HEK293 (cell line): ENCODE data around the gene GNAS-AS1.
A peak's percentile ranks its signal among the peaks of the same experiment; 100 is the strongest.

ENCODE experiments used
- CTCF ChIA-PET: fragments of 350-600 bp; formaldehyde crosslinking; extraction: SDS; loops from one replicate; lab custom pipeline; 2021; ENCODE audit warnings: antibody characterized with exemption; lab: Yijun Ruan, JAX
- POLR2A ChIA-PET: fragments of 300-600 bp; formaldehyde crosslinking; extraction: SDS; loops from one replicate; lab custom pipeline; 2020; ENCODE audit warnings: antibody characterized with exemption, inconsistent platforms; lab: Yijun Ruan, JAX
- H3K27ac ChIP-seq: fragments of 200-500 bp; sonication (Bioruptor generic); 2 replicates; pipeline ENCODE4 v1.5.1; 2014; ENCODE audit warnings: low read depth, low read length, control low read depth, inconsistent platforms; ENCODE audit errors: extremely low read depth
- H3K36me3 ChIP-seq, 2 experiments: fragments of 200-500 bp in 1 of 2; sonication (Bioruptor generic) in 1 of 2; 1 replicate in 1 of 2; 2 replicates in 1 of 2; pipeline ENCODE4 v1.5.1; 2014 to 2017; ENCODE audit warnings: inconsistent platforms in 2 of 2, low read length in 2 of 2; ENCODE audit not compliant: control insufficient read depth in 2 of 2, insufficient read depth in 1 of 2
- H3K4me1 ChIP-seq: fragments of 200-500 bp; sonication (Bioruptor generic); 2 replicates; pipeline ENCODE4 v1.5.1; 2014; ENCODE audit warnings: mild to moderate bottlenecking, low read length, inconsistent platforms; ENCODE audit not compliant: control insufficient read depth, insufficient read depth
- H3K4me3 ChIP-seq: 2 replicates; pipeline ENCODE4 v1.5.1; 2011; ENCODE audit warnings: low read depth, mild to moderate bottlenecking, control low read depth, low read length, moderate library complexity
- H3K9me3 ChIP-seq: fragments of 200-500 bp; sonication (Bioruptor generic); 2 replicates; pipeline ENCODE4 v1.5.1; 2014; ENCODE audit warnings: low read depth, low read length, inconsistent platforms; ENCODE audit not compliant: control insufficient read depth, insufficient read depth
- BCL6B ChIP-seq: fragments of 450-650 bp; formaldehyde crosslinking; IDR thresholded peaks from 2 replicates; pipeline ENCODE4 v1.5.1; 2017; ENCODE audit warnings: missing biosample characterization, missing genetic modification characterization
- GLI4 ChIP-seq: fragments of 450-650 bp; formaldehyde crosslinking; IDR thresholded peaks from 2 replicates; pipeline ENCODE4 v1.5.1; 2016; ENCODE audit warnings: missing biosample characterization, missing genetic modification characterization
- KLF1 ChIP-seq: fragments of 450-650 bp; formaldehyde crosslinking; IDR thresholded peaks from 2 replicates; pipeline ENCODE4 v1.5.1; 2016; ENCODE audit warnings: missing biosample characterization, missing genetic modification characterization
- YY2 ChIP-seq: fragments of 450-650 bp; formaldehyde crosslinking; IDR thresholded peaks from 2 replicates; pipeline ENCODE4 v1.5.1; 2016; ENCODE audit warnings: missing biosample characterization, missing genetic modification characterization
- ZNF121 ChIP-seq: fragments of 450-650 bp; formaldehyde crosslinking; IDR thresholded peaks from 2 replicates; pipeline ENCODE4 v1.5.1; 2016; ENCODE audit warnings: missing biosample characterization, missing genetic modification characterization
- ZNF24 ChIP-seq: fragments of 450-650 bp; formaldehyde crosslinking; IDR thresholded peaks from 2 replicates; pipeline ENCODE4 v1.5.1; 2016; ENCODE audit warnings: missing biosample characterization, missing genetic modification characterization
- ZNF341 ChIP-seq: fragments of 450-650 bp; formaldehyde crosslinking; IDR thresholded peaks from 2 replicates; pipeline ENCODE4; 2016; ENCODE audit warnings: low read depth, missing biosample characterization, missing genetic modification characterization
- ZNF366 ChIP-seq: fragments of 450-650 bp; formaldehyde crosslinking; conservative IDR thresholded peaks from 2 replicates; pipeline ENCODE4 v1.5.1; 2016; ENCODE audit warnings: missing biosample characterization, missing genetic modification characterization
- ZNF423 ChIP-seq: fragments of 450-650 bp; formaldehyde crosslinking; IDR thresholded peaks from 2 replicates; pipeline ENCODE4 v1.5.1; 2016; ENCODE audit warnings: missing biosample characterization, missing genetic modification characterization
- ZNF521 ChIP-seq: fragments of 450-650 bp; formaldehyde crosslinking; IDR thresholded peaks from 2 replicates; pipeline ENCODE4 v1.5.1; 2017; ENCODE audit warnings: missing biosample characterization, mild to moderate bottlenecking, missing genetic modification characterization
- ZNF548 ChIP-seq: fragments of 450-650 bp; formaldehyde crosslinking; IDR thresholded peaks from 2 replicates; pipeline ENCODE4 v1.5.1; 2016; ENCODE audit warnings: missing biosample characterization, missing genetic modification characterization
- ZNF549 ChIP-seq: fragments of 450-650 bp; IDR thresholded peaks from 2 replicates; pipeline ENCODE4 v1.5.1; 2018; ENCODE audit warnings: missing biosample characterization, missing genetic modification characterization, mild to moderate bottlenecking, inconsistent platforms, moderate library complexity
- ZNF580 ChIP-seq: fragments of 450-650 bp; formaldehyde crosslinking; IDR thresholded peaks from 2 replicates; pipeline ENCODE4 v1.5.1; 2016; ENCODE audit warnings: missing biosample characterization, missing genetic modification characterization
- ZNF600 ChIP-seq: fragments of 450-650 bp; formaldehyde crosslinking; IDR thresholded peaks from 2 replicates; pipeline ENCODE4 v1.5.1; 2016; ENCODE audit warnings: missing biosample characterization, missing genetic modification characterization
- ZNF785 ChIP-seq: fragments of 450-650 bp; formaldehyde crosslinking; IDR thresholded peaks from 2 replicates; pipeline ENCODE4 v1.5.1; 2016; ENCODE audit warnings: missing biosample characterization, missing genetic modification characterization
- ZNF843 ChIP-seq: fragments of 450-650 bp; formaldehyde crosslinking; IDR thresholded peaks from 2 replicates; pipeline ENCODE4 v1.5.1; 2016; ENCODE audit warnings: missing biosample characterization, missing genetic modification characterization
- ZSCAN16 ChIP-seq: fragments of 450-650 bp; formaldehyde crosslinking; IDR thresholded peaks from 2 replicates; pipeline ENCODE4 v1.5.1; 2016; ENCODE audit warnings: missing biosample characterization, missing genetic modification characterization
- ZSCAN4 ChIP-seq: fragments of 450-650 bp; formaldehyde crosslinking; IDR thresholded peaks from 2 replicates; pipeline ENCODE4 v1.5.1; 2017; ENCODE audit warnings: missing biosample characterization, missing genetic modification characterization
- ZXDB ChIP-seq: fragments of 450-650 bp; formaldehyde crosslinking; IDR thresholded peaks from 2 replicates; pipeline ENCODE4 v1.5.1; 2016; ENCODE audit warnings: missing biosample characterization, missing genetic modification characterization
- TF ChIP-seq, protein P1 (sequence below): fragments of 450-650 bp; formaldehyde crosslinking; IDR thresholded peaks from 2 replicates; pipeline ENCODE4 v1.5.1; 2016; ENCODE audit warnings: missing biosample characterization, missing genetic modification characterization

GNAS-AS1 gene

GRCh38 chr20:58875111-58875510 is 24.4 kb upstream of the GNAS-AS1 start:
- no peak for TF ChIP-seq ZNF423
- TF ChIP-seq BCL6B (tag by site-specific recombination), result no peak
- TF ChIP-seq ZNF549 (tag by site-specific recombination), result no peak
- TF ChIP-seq ZNF785, result no peak
- no peak for TF ChIP-seq GLI4 (tag by site-specific recombination)
- TF ChIP-seq ZNF521 (tag by site-specific recombination), result no peak
- TF ChIP-seq ZNF843 (tag by site-specific recombination), result no peak
- no peak for TF ChIP-seq ZXDB (tag by site-specific recombination)
- TF ChIP-seq ZNF580, result no peak
- no peak for TF ChIP-seq ZSCAN16 (tag by site-specific recombination)
- no peak for TF ChIP-seq KLF1 (tag by site-specific recombination)
- TF ChIP-seq ZNF600 (tag by site-specific recombination), result no peak
- TF ChIP-seq ZNF341 (tag by site-specific recombination), result no peak
- no peak for TF ChIP-seq ZNF24 (tag by site-specific recombination)
- no peak for TF ChIP-seq ZSCAN4 (tag by site-specific recombination)
- TF ChIP-seq, protein P1, sequence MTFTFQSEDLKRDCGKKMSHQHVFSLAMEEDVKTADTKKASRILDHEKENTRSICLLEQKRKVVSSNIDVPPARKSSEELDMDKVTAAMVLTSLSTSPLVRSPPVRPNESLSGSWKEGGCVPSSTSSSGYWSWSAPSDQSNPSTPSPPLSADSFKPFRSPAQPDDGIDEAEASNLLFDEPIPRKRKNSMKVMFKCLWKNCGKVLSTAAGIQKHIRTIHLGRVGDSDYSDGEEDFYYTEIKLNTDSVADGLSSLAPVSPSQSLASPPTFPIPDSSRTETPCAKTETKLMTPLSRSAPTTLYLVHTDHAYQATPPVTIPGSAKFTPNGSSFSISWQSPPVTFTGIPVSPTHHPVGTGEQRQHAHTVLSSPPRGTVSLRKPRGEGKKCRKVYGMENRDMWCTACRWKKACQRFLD (tag by site-specific recombination), result no peak
- TF ChIP-seq ZNF548 (tag by site-specific recombination), result no peak
- no peak overlapping the region for H3K27ac ChIP-seq
- H3K4me1 ChIP-seq, result no peaks in the 10 kb centered on the region
- H3K36me3 ChIP-seq, result no peaks in the 10 kb centered on the region
- ChIA-PET CTCF (interaction anchor here (0.6 to 1.1 kb wide), 2 partner anchors 95 to 581 kb away, joined by 4 read pairs; no protein-coding TSS in a partner anchor), POLR2A (no interaction called here)
- H3K9me3 ChIP-seq, result no peaks in the 10 kb centered on the region
- H3K4me3 ChIP-seq, result no peak overlapping the region

- ChIA-PET CTCF (interaction anchor here (1.1 kb wide), 1 partner anchor 581 kb away, joined by 4 read pairs; no protein-coding TSS in a partner anchor), POLR2A (no interaction called here)
- H3K27ac ChIP-seq, result no peak overlapping the region
Observed at GRCh38 chr20:58874469-58874868, 23.8 kb upstream of the GNAS-AS1 start.

GRCh38 chr20:58871533-58872102 is 20.9 kb upstream of the GNAS-AS1 start:
- H3K4me1 ChIP-seq, result no peaks in the 10 kb centered on the region
- no peak overlapping the region for H3K4me3 ChIP-seq
- no peak overlapping the region for H3K27ac ChIP-seq
- TF ChIP-seq ZNF341 (tag by site-specific recombination) (0 out of 2 replicates have a peak, but pooled peaks have one; percentile 32), ZNF600 (tag by site-specific recombination) (peak; percentile 56), ZNF366 (0 out of 2 replicates have a peak, but pooled peaks have one; percentile 18), ZNF121 (tag by site-specific recombination) (no peak)
- no peaks in the 10 kb centered on the region for H3K9me3 ChIP-seq
- ChIA-PET POLR2A (interaction anchor here (0.7 kb wide), 1 partner anchor 36 kb away, joined by 3 read pairs; no protein-coding TSS in a partner anchor), CTCF (interaction anchor here (0.6 to 2.8 kb wide), 8 partner anchors 9 to 584 kb away, joined by 3 to 16 read pairs (median 3); no protein-coding TSS in a partner anchor)
- no peaks in the 10 kb centered on the region for H3K36me3 ChIP-seq

More at GRCh38 chr20:58874469-58874868, 23.8 kb upstream of the GNAS-AS1 start:
- Histone ChIP-seq H3K9me3 (no peaks in the 10 kb centered on the region), H3K4me1 (no peaks in the 10 kb centered on the region), H3K36me3 (no peaks in the 10 kb centered on the region), H3K4me3 (no peak overlapping the region)
- TF ChIP-seq ZNF521 (tag by site-specific recombination) (no peak), YY2 (tag by site-specific recombination) (peak; percentile 68)
